ENCODE results near the gene TMEM203.

The TMEM203 gene

DNA sequence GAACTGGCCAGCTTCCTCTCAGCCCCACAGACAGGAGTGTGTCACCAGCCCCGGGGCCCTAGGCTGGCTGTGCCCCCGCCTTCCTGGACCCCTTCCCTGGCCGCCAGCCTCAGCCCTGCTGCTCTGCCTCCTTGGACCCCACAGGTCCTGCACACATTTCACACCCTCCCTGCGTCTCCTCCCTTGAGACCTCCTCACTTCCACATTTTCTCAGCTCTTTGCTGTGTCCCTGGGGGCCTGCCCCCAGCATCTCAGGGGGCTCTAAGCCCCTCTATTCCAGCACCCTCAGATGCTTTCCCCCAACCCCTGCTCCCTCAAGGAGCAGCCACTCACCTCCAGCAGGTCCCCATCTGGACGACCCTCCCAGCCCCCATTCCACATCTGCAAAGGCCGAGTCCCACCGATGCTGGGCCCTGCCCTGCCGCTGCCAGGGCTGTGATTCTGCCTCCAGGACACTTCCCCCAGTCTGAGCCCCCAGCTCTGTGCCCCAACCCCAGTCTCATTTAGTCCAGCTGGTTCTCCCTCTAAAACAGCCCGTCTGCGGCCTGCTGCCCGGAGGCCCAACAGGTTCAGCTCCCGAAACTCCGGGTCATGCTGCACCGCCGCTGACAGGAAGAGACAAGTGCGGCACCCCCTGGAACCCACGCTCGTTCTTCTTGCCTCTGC is 29.4 kb upstream of the TMEM203 start:
- in situ Hi-C loops (cut with HindIII; ENCODE audit: low sequenced_read_pairs), result no loop called here
- TF ChIP-seq, protein P1, sequence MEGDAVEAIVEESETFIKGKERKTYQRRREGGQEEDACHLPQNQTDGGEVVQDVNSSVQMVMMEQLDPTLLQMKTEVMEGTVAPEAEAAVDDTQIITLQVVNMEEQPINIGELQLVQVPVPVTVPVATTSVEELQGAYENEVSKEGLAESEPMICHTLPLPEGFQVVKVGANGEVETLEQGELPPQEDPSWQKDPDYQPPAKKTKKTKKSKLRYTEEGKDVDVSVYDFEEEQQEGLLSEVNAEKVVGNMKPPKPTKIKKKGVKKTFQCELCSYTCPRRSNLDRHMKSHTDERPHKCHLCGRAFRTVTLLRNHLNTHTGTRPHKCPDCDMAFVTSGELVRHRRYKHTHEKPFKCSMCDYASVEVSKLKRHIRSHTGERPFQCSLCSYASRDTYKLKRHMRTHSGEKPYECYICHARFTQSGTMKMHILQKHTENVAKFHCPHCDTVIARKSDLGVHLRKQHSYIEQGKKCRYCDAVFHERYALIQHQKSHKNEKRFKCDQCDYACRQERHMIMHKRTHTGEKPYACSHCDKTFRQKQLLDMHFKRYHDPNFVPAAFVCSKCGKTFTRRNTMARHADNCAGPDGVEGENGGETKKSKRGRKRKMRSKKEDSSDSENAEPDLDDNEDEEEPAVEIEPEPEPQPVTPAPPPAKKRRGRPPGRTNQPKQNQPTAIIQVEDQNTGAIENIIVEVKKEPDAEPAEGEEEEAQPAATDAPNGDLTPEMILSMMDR (IDR thresholded peaks at IDR 0.05; ENCODE audit: low read depth, low read length, missing control alignments), result no peak
- no peak overlapping the region for H3K4me3 ChIP-seq (ENCODE audit: low read depth, low read length)
- no peak for DNase-seq (ENCODE audit: low read depth)

DNA sequence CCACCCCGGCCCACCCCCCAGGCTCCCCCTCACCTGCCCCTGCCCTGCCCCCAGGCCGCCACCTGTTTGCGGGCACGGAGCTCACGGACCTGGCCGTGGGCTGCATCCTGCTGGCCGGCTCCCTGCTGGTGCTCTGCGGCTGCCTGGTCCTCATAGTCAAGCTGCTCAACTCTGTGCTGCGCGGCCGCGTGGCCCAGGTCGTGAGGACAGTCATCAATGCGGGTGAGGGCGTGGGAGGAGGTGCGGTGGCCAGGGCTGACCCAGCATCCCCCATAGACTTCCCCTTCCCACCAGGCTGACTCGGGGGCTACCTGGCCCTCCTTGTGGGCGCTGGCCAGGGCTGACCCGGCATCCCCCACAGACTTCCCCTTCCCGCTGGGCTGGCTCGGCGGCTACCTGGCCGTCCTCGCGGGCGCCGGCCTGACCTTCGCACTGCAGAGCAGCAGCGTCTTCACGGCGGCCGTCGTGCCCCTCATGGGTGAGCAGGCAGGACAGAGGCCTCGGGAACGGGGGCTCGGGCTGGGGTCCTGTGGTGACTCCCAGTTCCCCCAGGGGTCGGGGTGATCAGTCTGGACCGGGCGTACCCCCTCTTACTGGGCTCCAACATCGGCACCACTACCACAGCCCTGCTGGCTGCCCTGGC is 28.7 kb upstream of the TMEM203 start:
- H3K4me3 ChIP-seq (ENCODE audit: low read depth, low read length), result no peak overlapping the region
- TF ChIP-seq, protein P1 (IDR thresholded peaks at IDR 0.05; ENCODE audit: low read depth, low read length, missing control alignments), result no peak
- no peak for DNase-seq (ENCODE audit: low read depth)
- in situ Hi-C loops (cut with HindIII; ENCODE audit: low sequenced_read_pairs), result no loop called here

DNA sequence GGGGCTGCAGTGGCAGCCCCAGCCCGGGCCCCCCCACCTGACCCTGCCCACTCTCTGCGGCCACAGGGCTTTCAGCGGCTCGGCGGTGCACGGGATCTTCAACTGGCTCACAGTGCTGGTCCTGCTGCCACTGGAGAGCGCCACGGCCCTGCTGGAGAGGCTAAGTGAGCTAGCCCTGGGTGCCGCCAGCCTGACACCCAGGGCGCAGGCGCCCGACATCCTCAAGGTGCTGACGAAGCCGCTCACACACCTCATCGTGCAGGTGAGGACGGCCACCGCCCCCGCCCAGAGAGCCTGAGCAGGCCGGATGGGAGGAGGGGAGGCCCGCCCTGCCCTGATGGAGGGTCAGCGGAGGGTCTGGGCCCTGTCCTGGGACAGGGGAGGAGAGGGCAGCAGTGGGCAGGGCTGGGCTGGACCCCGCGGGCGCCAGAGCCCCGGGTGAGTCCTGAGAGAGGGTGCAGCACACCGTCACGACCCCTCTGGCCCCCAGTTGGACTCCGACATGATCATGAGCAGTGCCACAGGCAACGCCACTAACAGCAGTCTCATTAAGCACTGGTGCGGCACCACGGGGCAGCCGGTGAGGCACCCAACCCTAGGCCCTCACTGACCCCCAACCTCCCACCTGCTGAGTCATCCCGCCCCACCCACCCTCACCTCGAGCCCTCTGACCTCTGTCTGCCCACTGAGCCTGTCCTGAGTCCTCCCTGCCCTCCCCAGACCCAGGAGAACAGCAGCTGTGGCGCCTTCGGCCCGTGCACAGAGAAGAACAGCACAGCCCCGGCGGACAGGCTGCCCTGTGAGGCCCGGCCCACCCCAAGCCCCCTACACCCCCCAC is 27.9 kb upstream of the TMEM203 start:
- in situ Hi-C loops (cut with HindIII; ENCODE audit: low sequenced_read_pairs), result no loop called here
- no peak overlapping the region for H3K4me3 ChIP-seq (ENCODE audit: low read depth, low read length)
- no peak for DNase-seq (ENCODE audit: low read depth)
- TF ChIP-seq, protein P1 (IDR thresholded peaks at IDR 0.05; ENCODE audit: low read depth, low read length, missing control alignments), result no peak

DNA sequence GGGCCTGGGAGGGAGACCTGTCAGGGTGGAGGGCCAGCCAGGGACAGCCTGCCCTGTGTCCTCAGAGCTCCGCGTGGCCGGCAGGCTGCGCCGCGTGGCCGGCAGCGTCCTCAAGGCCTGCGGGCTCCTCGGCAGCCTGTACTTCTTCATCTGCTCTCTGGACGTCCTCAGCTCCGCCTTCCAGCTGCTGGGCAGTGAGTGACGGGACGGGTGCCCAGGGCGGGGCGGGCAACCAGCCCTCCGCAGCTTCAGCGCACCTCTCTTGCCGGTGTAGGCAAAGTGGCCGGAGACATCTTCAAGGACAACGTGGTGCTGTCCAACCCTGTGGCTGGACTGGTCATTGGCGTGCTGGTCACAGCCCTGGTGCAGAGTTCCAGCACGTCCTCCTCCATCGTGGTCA is 27.1 kb upstream of the TMEM203 start:
- TF ChIP-seq, protein P1 (IDR thresholded peaks at IDR 0.05; ENCODE audit: low read depth, low read length, missing control alignments), result no peak
- in situ Hi-C loops (cut with HindIII; ENCODE audit: low sequenced_read_pairs), result no loop called here
- no peak for DNase-seq (ENCODE audit: low read depth)
- H3K4me3 ChIP-seq (ENCODE audit: low read depth, low read length), result no peak overlapping the region

DNA sequence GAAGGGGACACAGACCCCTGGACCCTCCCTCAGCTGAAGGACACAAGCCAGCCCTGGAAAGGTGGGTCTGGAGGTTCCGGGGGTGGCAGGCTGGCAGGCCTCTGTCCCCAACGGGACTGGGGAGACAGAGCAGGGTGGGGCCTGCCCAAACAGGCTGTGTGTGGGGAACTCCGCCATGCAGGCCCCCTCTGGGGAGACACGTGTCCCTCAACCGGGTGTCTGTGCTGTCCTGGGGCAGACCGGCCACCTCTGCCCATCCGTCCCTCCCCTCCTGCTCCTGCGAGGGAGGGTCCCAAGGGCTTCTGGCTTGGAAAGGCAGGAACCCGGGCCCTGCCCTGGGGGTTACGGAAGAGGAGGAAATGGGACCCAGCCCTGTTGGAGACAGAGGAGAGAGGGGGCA is 26.7 kb upstream of the TMEM203 start:
- in situ Hi-C loops (cut with HindIII; ENCODE audit: low sequenced_read_pairs), result no loop called here
- no peak overlapping the region for H3K4me3 ChIP-seq (ENCODE audit: low read depth, low read length)
- TF ChIP-seq, protein P1 (IDR thresholded peaks at IDR 0.05; ENCODE audit: low read depth, low read length, missing control alignments), result no peak
- no peak for DNase-seq (ENCODE audit: low read depth)

DNA sequence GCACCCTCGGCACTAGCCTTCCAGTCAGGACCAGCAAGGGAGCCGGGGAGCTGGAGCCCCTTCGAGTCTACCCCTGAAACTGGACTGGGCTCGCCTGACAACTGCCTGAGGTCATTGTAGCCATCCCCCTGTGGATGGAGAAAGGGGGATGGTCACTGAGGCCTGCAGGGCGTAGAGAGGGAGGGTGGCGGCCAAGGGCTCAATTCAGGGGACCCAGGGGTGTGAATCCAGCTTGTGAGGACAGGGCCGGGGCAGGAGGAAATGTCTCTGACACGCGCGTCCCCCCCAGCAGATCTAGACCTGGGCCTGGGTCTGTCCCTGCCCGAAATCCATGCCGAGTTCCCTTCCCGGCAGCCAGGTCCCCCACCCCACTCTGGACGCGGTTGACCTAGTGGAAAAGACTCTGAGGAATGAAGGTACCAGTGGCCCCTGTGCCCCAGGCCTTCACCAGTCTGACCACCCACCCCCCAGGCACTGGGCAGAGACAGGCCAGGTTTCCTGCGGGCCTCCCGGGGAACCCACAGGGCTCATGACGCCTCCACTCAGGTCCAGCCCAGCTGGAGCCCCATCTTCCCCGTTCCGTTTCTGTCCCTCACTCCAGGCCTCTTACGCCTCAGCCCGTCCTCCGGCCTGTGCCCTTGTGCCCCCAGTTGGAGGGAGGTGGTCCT is 26.1 kb upstream of the TMEM203 start:
- no peak for DNase-seq (ENCODE audit: low read depth)
- in situ Hi-C loops (cut with HindIII; ENCODE audit: low sequenced_read_pairs), result no loop called here
- TF ChIP-seq, protein P1 (IDR thresholded peaks at IDR 0.05; ENCODE audit: low read depth, low read length, missing control alignments), result no peak
- no peak overlapping the region for H3K4me3 ChIP-seq (ENCODE audit: low read depth, low read length)

All from astrocyte of the cerebellum (primary cell).